Measurements from ENCODE around the gene PRSS12. TPM values are rescaled to one million over a fixed set of nuclear protein-coding genes. Genes with fewer than 3 reads are reported as not detected.
A peak's percentile ranks its signal among the peaks of the same experiment; 100 is the strongest.

The PRSS12 gene
- total and polyA plus RNA-seq, 2 donors from 2014 or later, result 0.54 to 1.1 TPM

DNA sequence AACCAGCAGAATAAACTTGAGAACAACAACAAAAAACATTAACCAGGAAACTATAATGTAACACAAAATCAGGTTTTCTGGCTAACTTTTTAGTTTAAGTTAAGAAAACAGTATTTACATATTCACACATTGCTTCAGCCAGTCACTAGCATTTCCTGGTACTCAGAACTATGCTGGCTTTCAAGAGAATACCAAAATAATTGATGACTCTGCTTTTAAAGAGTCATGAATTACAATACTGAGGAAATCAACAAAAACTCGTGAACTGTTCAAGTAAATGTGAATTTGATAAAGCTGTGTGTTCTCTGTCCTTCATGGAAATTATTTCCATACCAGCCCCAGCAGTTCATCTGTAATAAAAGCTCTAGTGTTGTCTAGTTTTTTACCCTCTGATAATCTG is 27.4 kb downstream of the PRSS12 start:
- no peak for FAIRE-seq
- intact Hi-C loops (cut with DNase I), result no loop called here

GRCh38 chr4:118322831-118323502 is 29.8 kb downstream of the PRSS12 start:
- H3K36me3 ChIP-seq (ENCODE audit: control insufficient read depth in 2 of 3, insufficient read depth in 3 of 3, low read length in 3 of 3), result no peaks in the 10 kb centered on the region
- H3K9ac ChIP-seq (ENCODE audit: low read length in 3 of 3), result no peak overlapping the region
- DNase-seq, result peak in 1 of 5 donors; percentile 26
- H3K4me1 ChIP-seq (ENCODE audit: control insufficient read depth in 2 of 3, insufficient read depth in 2 of 3, low read depth in 1 of 3, low read length in 3 of 3), result no peaks in the 10 kb centered on the region
- intact Hi-C loops (cut with DNase I), result no loop called here
- H3K4me3 ChIP-seq (ENCODE audit: low read length in 3 of 3), result no peak overlapping the region
- H3K27ac ChIP-seq (ENCODE audit: low read depth in 2 of 2, low read length in 2 of 2), result no peak overlapping the region
- H3K27me3 ChIP-seq (ENCODE audit: control insufficient read depth, insufficient read depth, low read length), result no peaks in the 10 kb centered on the region
- no peaks in the 10 kb centered on the region for H3K9me3 ChIP-seq (ENCODE audit: control insufficient read depth in 2 of 3, insufficient read depth in 1 of 3, low read length in 3 of 3)
- TF ChIP-seq CTCF (IDR thresholded peaks at IDR 0.05; ENCODE audit: borderline replicate concordance, extremely low read depth, insufficient read depth), result no peak
- no peak for FAIRE-seq

More for the DNA sequence above, 27.4 kb downstream of the PRSS12 start:
- peak in 1 of 5 donors; percentile 9 for DNase-seq
- no peak overlapping the region for H3K9ac ChIP-seq (ENCODE audit: low read length in 3 of 3)
- H3K36me3 ChIP-seq (ENCODE audit: control insufficient read depth in 2 of 3, insufficient read depth in 3 of 3, low read length in 3 of 3), result no peaks in the 10 kb centered on the region
- no peaks in the 10 kb centered on the region for H3K9me3 ChIP-seq (ENCODE audit: control insufficient read depth in 2 of 3, insufficient read depth in 1 of 3, low read length in 3 of 3)
- H3K4me1 ChIP-seq (ENCODE audit: control insufficient read depth in 2 of 3, insufficient read depth in 2 of 3, low read depth in 1 of 3, low read length in 3 of 3), result no peaks in the 10 kb centered on the region
- TF ChIP-seq CTCF (IDR thresholded peaks at IDR 0.05; ENCODE audit: borderline replicate concordance, extremely low read depth, insufficient read depth), result no peak
- no peak overlapping the region for H3K4me3 ChIP-seq (ENCODE audit: low read length in 3 of 3)
- H3K27ac ChIP-seq (ENCODE audit: low read depth in 2 of 2, low read length in 2 of 2), result no peak overlapping the region
- H3K27me3 ChIP-seq (ENCODE audit: control insufficient read depth, insufficient read depth, low read length), result no peaks in the 10 kb centered on the region

DNA sequence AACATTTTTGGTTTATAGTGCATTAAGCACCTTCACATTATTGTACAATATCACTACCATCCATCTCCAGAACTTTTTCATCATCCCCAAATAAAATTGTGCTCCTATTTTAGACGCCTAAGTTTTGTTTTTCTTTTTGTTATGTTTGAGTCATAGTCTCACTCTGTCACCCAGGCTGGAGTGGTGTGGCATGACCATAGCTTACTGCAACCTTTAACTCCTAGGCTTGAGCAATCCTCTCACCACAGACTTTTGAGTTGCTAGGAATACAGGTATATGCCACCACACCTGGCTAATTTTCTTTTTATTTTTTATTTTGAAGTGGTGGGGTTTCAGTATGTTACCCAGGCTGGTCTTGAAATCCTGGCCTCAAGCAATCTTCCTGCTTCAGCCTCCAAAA is 33.9 kb downstream of the PRSS12 start:
- no peak overlapping the region for H3K27ac ChIP-seq (ENCODE audit: low read depth in 2 of 2, low read length in 2 of 2)
- H3K36me3 ChIP-seq (ENCODE audit: control insufficient read depth in 2 of 3, insufficient read depth in 3 of 3, low read length in 3 of 3), result no peaks in the 10 kb centered on the region
- DNase-seq (no peak), FAIRE-seq (no peak)
- H3K4me1 ChIP-seq (ENCODE audit: control insufficient read depth in 2 of 3, insufficient read depth in 2 of 3, low read depth in 1 of 3, low read length in 3 of 3), result no peaks in the 10 kb centered on the region
- H3K9ac ChIP-seq (ENCODE audit: low read length in 3 of 3), result no peak overlapping the region
- intact Hi-C loops (cut with DNase I), result no loop called here
- no peak overlapping the region for H3K4me3 ChIP-seq (ENCODE audit: low read length in 3 of 3)
- TF ChIP-seq CTCF (IDR thresholded peaks at IDR 0.05; ENCODE audit: borderline replicate concordance, extremely low read depth, insufficient read depth), result no peak
- no peaks in the 10 kb centered on the region for H3K27me3 ChIP-seq (ENCODE audit: control insufficient read depth, insufficient read depth, low read length)
- H3K9me3 ChIP-seq (ENCODE audit: control insufficient read depth in 2 of 3, insufficient read depth in 1 of 3, low read length in 3 of 3), result no peaks in the 10 kb centered on the region

- TF ChIP-seq CTCF (IDR thresholded peaks at IDR 0.05; ENCODE audit: borderline replicate concordance, extremely low read depth, insufficient read depth), result no peak
- H3K36me3 ChIP-seq (ENCODE audit: control insufficient read depth in 2 of 3, insufficient read depth in 3 of 3, low read length in 3 of 3), result no peaks in the 10 kb centered on the region
- intact Hi-C loops (cut with DNase I), result no loop called here
- H3K27me3 ChIP-seq (ENCODE audit: control insufficient read depth, insufficient read depth, low read length), result no peaks in the 10 kb centered on the region
- no peak for FAIRE-seq
- no peak overlapping the region for H3K9ac ChIP-seq (ENCODE audit: low read length in 3 of 3)
- H3K4me3 ChIP-seq (ENCODE audit: low read length in 3 of 3), result no peak overlapping the region
- no peak for DNase-seq
- no peak overlapping the region for H3K27ac ChIP-seq (ENCODE audit: low read depth in 2 of 2, low read length in 2 of 2)
- H3K4me1 ChIP-seq (ENCODE audit: control insufficient read depth in 2 of 3, insufficient read depth in 2 of 3, low read depth in 1 of 3, low read length in 3 of 3), result no peaks in the 10 kb centered on the region
- no peaks in the 10 kb centered on the region for H3K9me3 ChIP-seq (ENCODE audit: control insufficient read depth in 2 of 3, insufficient read depth in 1 of 3, low read length in 3 of 3)
These were observed 35.1 kb downstream of the PRSS12 start for GRCh38 chr4:118317691-118318090.

Measured in kidney (tissue), 14 donors.